Measurements from ENCODE around the gene DNAH2. TPM values are rescaled to one million over a fixed set of nuclear protein-coding genes. Genes with fewer than 3 reads are reported as not detected.

The DNAH2 gene
- total RNA-seq, 1 donor from 2014 or later: not detected

GRCh38 chr17:7818746-7819645 lies 101.5 kb downstream of the DNAH2 start:
- DNase-seq: no peak
- intact Hi-C loops (cut with micrococcal nuclease): no loop called here
- no peak overlapping the region for H3K27ac Mint-ChIP-seq
- H3K4me1 Mint-ChIP-seq: no peaks in the 10 kb centered on the region
- H3K4me3 Mint-ChIP-seq: no peak overlapping the region
- H3K27me3 Mint-ChIP-seq: peaks cover 2% of the 10 kb centered on the region
- H3K9me3 Mint-ChIP-seq: no peaks in the 10 kb centered on the region
- H3K36me3 Mint-ChIP-seq (ENCODE audit: low read depth): no peaks in the 10 kb centered on the region

GRCh38 chr17:7820231-7820630 lies 102.7 kb downstream of the DNAH2 start:
- Mint-ChIP-seq H3K4me3 (no peak overlapping the region), H3K9me3 (no peaks in the 10 kb centered on the region), H3K4me1 (peaks cover 3% of the 10 kb centered on the region), H3K36me3 (ENCODE audit: low read depth) (no peaks in the 10 kb centered on the region), H3K27me3 (peaks cover 5% of the 10 kb centered on the region), H3K27ac (no peak overlapping the region)
- DNase-seq: no peak
- intact Hi-C loops (cut with micrococcal nuclease): no loop called here

DNA sequence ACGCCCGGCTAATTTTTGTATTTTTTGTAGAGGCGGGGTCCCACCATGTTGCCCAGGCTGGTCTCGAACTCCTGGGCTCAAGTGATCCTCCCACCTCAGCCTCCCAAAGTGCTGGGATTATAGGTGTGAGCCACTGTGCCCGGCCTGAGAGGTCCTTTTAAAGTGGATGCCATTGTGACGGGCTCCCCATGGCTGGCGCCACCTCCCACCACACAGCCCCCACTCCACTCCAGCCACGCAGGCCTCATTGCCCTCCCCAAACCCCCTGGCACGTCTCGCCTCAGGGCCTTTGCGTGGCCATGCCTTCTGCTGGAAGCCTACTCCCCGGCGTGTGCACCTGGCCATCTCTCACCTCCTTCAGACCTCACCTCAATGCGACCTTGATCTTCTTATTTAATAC lies 104.6 kb downstream of the DNAH2 start:
- intact Hi-C loops (cut with micrococcal nuclease): loop anchor here (1.0 to 2.0 kb wide), 3 partner anchors 29 to 167 kb away; no protein-coding TSS in a partner anchor
- H3K9me3 Mint-ChIP-seq: no peaks in the 10 kb centered on the region
- H3K27ac Mint-ChIP-seq: no peak overlapping the region
- H3K36me3 Mint-ChIP-seq (ENCODE audit: low read depth): no peaks in the 10 kb centered on the region
- H3K4me3 Mint-ChIP-seq: no peak overlapping the region
- peaks cover 7% of the 10 kb centered on the region for H3K4me1 Mint-ChIP-seq
- no peak for DNase-seq
- H3K27me3 Mint-ChIP-seq: peaks cover 14% of the 10 kb centered on the region

DNA sequence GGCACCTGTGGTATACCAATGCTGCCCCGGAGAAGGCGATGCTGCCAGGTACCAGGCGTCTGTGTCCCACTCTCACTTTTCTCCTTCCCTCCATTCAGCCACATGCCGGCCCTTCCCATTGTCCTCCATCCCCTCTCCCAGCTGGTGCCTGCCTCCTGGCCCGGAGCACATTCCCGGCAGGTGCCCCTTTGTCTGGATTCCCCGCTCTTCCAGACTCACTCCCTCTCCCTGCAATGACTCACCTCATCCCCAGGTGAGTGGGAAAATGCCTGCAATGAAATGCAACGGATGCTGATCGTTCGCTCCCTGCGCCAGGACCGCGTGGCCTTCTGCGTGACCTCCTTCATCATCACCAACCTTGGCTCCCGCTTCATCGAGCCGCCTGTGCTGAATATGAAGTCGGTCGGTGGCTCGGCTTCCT lies 106.0 kb downstream of the DNAH2 start:
- no peak overlapping the region for H3K4me3 Mint-ChIP-seq
- no peaks in the 10 kb centered on the region for H3K9me3 Mint-ChIP-seq
- H3K27me3 Mint-ChIP-seq: peaks cover 20% of the 10 kb centered on the region
- peaks cover 7% of the 10 kb centered on the region for H3K4me1 Mint-ChIP-seq
- H3K27ac Mint-ChIP-seq: peak overlapping the region; percentile 12
- DNase-seq: no peak
- intact Hi-C loops (cut with micrococcal nuclease): loop anchor here (2.0 kb wide), 1 partner anchor 165 kb away; no protein-coding TSS in a partner anchor
- H3K36me3 Mint-ChIP-seq (ENCODE audit: low read depth): no peaks in the 10 kb centered on the region

DNA sequence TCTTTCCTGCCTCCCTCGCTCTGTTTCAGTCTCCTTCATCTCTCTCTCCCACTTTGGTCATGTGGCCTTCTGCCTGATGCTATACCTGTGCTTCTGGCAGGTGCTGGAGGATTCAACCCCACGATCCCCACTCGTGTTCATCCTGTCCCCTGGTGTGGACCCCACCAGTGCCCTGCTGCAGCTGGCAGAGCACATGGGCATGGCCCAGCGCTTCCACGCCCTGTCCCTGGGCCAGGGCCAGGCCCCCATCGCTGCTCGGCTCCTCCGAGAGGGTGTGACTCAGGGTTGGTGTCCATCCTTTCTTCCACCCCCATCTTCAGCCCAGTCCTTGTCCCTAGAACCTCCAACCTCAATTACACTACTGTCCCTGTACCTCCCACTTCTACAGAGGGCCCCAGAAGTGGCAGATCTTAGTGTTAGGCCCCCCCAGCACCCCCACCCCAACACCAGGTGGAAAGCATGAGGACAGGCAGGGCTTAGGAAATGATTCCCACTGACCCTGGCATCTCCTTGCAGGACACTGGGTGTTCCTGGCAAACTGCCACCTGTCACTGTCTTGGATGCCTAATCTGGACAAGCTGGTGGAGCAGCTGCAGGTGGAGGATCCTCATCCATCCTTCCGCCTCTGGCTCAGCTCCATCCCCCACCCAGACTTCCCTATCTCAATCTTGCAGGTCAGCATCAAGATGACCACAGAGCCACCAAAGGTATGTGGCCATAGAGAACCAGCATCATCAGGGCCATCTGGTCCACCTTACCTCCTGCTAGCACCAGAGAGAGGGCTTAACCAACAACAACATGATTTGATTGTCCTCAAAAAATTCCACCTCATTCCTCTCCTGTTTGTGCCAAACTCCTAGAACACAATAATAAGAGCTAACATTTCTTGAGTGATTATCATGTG lies 106.7 kb downstream of the DNAH2 start:
- no peak overlapping the region for H3K4me3 Mint-ChIP-seq
- intact Hi-C loops (cut with micrococcal nuclease): no loop called here
- H3K9me3 Mint-ChIP-seq: no peaks in the 10 kb centered on the region
- peaks cover 22% of the 10 kb centered on the region for H3K27me3 Mint-ChIP-seq
- DNase-seq: no peak
- H3K36me3 Mint-ChIP-seq (ENCODE audit: low read depth): no peaks in the 10 kb centered on the region
- H3K4me1 Mint-ChIP-seq: peaks cover 7% of the 10 kb centered on the region
- no peak overlapping the region for H3K27ac Mint-ChIP-seq

GRCh38 chr17:7825206-7825990 lies 107.9 kb downstream of the DNAH2 start:
- no peak overlapping the region for H3K4me3 Mint-ChIP-seq
- no peaks in the 10 kb centered on the region for H3K9me3 Mint-ChIP-seq
- no peaks in the 10 kb centered on the region for H3K36me3 Mint-ChIP-seq (ENCODE audit: low read depth)
- intact Hi-C loops (cut with micrococcal nuclease): no loop called here
- no peak for DNase-seq
- no peak overlapping the region for H3K27ac Mint-ChIP-seq
- peaks cover 7% of the 10 kb centered on the region for H3K4me1 Mint-ChIP-seq
- H3K27me3 Mint-ChIP-seq: peaks cover 24% of the 10 kb centered on the region

DNA sequence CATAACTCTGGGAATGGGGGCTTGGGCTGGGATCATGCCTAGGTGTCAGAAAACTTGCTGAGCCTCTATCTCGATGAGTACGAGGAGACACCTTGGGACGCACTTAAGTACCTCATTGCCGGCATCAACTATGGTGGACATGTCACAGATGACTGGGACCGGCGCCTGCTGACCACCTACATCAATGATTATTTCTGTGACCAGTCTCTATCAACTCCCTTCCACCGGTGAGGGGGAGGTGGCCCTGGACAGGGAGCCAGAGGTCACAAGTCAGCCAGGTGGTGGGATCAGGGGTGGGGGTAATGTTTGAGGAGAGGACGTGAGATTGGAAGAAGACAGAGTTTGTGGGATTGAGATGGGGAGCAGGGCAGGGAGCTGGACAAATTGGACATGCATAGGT lies 113.1 kb downstream of the DNAH2 start:
- intact Hi-C loops (cut with micrococcal nuclease): loop anchor here (10.0 kb wide), 1 partner anchor 256 kb away; the partner anchor contains the start of gene CD68
- no peak overlapping the region for H3K4me3 Mint-ChIP-seq
- H3K36me3 Mint-ChIP-seq (ENCODE audit: low read depth): no peaks in the 10 kb centered on the region
- H3K27me3 Mint-ChIP-seq: peaks cover 34% of the 10 kb centered on the region
- H3K4me1 Mint-ChIP-seq: peaks cover 14% of the 10 kb centered on the region
- H3K27ac Mint-ChIP-seq: no peak overlapping the region
- no peak for DNase-seq
- no peaks in the 10 kb centered on the region for H3K9me3 Mint-ChIP-seq

DNA sequence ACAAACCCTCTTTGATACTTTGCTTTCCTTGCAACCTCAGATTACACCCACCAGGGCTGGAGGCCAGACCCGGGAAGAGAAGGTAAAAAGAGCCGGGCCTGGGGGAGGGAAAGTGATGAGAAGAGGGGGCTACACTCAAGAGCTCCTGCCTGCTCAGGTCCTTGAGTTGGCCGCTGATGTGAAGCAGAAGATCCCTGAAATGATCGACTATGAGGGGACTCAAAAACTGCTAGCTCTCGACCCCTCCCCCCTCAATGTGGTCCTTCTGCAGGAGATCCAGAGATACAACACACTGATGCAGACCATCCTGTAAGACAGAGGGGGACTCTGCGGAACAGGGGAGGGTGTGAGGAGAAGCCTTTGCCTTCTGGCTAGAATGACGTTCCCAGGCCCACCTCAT lies 113.7 kb downstream of the DNAH2 start:
- no peaks in the 10 kb centered on the region for H3K9me3 Mint-ChIP-seq
- intact Hi-C loops (cut with micrococcal nuclease): loop anchor here (10.0 kb wide), 1 partner anchor 256 kb away; the partner anchor contains the start of gene CD68

GRCh38 chr17:7832431-7832830 lies 114.9 kb downstream of the DNAH2 start:
- no peak for DNase-seq
- Mint-ChIP-seq H3K4me3 (no peak overlapping the region), H3K27ac (no peak overlapping the region), H3K9me3 (no peaks in the 10 kb centered on the region), H3K36me3 (ENCODE audit: low read depth) (no peaks in the 10 kb centered on the region), H3K27me3 (peaks cover 25% of the 10 kb centered on the region), H3K4me1 (peaks cover 28% of the 10 kb centered on the region)
- intact Hi-C loops (cut with micrococcal nuclease): loop anchor here (10.0 kb wide), 1 partner anchor 258 kb away; the partner anchor contains the start of gene CD68

More for the DNA sequence above, 113.7 kb downstream of the DNAH2 start:
- Mint-ChIP-seq H3K36me3 (ENCODE audit: low read depth) (no peaks in the 10 kb centered on the region), H3K4me1 (peaks cover 17% of the 10 kb centered on the region), H3K27me3 (peaks cover 32% of the 10 kb centered on the region), H3K4me3 (no peak overlapping the region), H3K27ac (no peak overlapping the region)
- no peak for DNase-seq

DNA sequence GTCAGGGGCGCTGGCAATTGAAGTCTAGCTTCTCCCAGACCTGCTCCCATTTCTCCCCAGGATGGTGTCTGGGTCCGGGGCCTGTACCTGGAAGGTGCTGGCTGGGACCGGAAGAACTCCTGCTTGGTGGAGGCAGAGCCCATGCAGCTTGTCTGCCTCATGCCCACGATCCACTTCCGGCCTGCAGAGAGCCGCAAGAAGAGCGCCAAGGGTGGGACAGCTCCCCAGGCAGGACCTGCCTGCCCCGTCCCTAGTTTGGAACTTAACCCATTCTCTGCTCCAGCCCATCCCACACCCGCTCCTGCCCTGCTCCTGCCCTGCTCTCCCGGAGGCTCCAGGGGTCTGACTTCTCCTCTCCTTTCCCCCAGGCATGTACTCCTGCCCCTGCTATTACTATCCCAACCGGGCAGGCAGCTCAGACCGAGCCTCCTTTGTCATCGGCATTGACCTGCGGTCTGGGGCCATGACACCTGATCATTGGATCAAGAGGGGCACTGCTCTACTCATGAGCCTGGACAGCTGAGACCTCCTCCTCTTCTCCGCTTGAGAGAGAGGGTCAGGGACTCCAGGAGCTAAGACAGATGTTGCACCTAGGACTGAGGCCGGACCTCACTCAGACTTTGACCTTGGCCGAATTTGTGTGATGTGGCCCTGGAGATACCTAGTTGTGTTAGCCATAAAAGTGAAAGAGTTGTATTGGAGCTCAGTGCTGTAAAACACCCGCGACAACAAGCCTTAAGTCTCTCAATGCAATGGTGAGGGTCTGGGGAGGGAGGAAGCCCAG lies 115.7 kb downstream of the DNAH2 start:
- Mint-ChIP-seq H3K27me3 (peaks cover 20% of the 10 kb centered on the region), H3K9me3 (no peaks in the 10 kb centered on the region), H3K36me3 (ENCODE audit: low read depth) (no peaks in the 10 kb centered on the region), H3K4me1 (peaks cover 33% of the 10 kb centered on the region), H3K4me3 (peak overlapping the region; percentile 87), H3K27ac (peak overlapping the region; percentile 83)
- DNase-seq: peak; percentile 61
- intact Hi-C loops (cut with micrococcal nuclease): loop anchor here (10.0 kb wide), 1 partner anchor 258 kb away; the partner anchor contains the start of gene CD68

DNA sequence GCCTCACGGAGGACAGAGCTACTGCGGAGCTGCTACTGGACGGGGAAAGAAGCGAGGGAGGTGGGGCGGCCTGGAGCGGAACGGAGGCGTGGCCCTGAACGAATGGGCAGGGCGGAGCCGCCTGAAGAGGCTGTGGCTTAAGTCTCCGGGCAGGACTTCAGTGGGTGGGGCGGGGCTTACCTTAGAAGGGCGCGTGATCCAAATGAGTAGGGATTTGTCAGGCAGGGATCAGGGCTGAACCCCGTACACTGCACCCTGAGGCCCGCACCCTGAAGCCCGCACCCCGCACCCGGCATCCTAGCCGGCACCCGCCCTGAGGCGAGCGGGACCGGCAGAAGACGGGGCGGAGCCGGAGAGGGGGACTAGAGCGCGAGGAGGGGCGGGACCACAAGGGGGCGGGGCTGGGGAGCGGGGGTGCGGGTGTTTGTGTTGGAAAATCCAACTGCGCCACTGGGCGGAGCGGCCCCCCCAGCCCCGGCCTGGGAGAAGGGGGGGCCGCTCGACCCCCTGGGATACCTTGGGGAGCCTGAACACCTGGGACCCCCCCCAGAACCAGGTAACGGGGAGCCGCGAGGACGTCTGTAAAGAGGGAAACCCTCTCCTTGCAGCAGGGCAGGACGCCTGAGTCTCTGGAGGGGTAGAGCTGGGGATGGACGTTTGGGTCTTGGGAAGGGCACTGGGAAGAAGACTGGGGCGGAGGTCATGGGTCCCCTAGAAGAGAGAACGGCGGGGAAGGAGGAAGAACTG lies 116.4 kb downstream of the DNAH2 start, which contains the start of gene KDM6B:
Gene KDM6B, plus strand, starts transcription at position 423 of the 747 bp plus-strand sequence. CDS start 11,338 bp downstream, outside the sequence.
- DNase-seq: peak; percentile 97
- H3K27ac Mint-ChIP-seq: peak within 1 kb of the TSS; percentile 95
- H3K27me3 Mint-ChIP-seq: peaks cover 20% of the 10 kb centered on the region
- no peaks in the 10 kb centered on the region for H3K9me3 Mint-ChIP-seq
- H3K36me3 Mint-ChIP-seq (ENCODE audit: low read depth): peaks cover 3% of the 10 kb centered on the region
- peaks cover 39% of the 10 kb centered on the region for H3K4me1 Mint-ChIP-seq
- peak within 1 kb of the TSS; percentile 87 for H3K4me3 Mint-ChIP-seq
- intact Hi-C loops (cut with micrococcal nuclease): loop anchor here (1.0 to 10.0 kb wide), 3 partner anchors 8 to 259 kb away; partner anchors contain the start of gene CD68

- intact Hi-C loops (cut with micrococcal nuclease): loop anchor here (1.0 to 10.0 kb wide), 3 partner anchors 8 to 260 kb away; partner anchors contain the start of gene CD68
- Mint-ChIP-seq H3K36me3 (ENCODE audit: low read depth) (peaks cover 5% of the 10 kb centered on the region), H3K27ac (peak overlapping the region; percentile 95), H3K27me3 (peaks cover 17% of the 10 kb centered on the region), H3K4me3 (peak overlapping the region; percentile 87), H3K9me3 (no peaks in the 10 kb centered on the region), H3K4me1 (peaks cover 45% of the 10 kb centered on the region)
- DNase-seq: no peak
Measured at GRCh38 chr17:7834542-7834956, 117.0 kb downstream of the DNAH2 start.
